GM18907 (cell line): Measurements from ENCODE around the gene DIP2C.
"Not testable (repeated sequence)": the region's sequence is repeated elsewhere in the genome, so short reads cannot be mapped to it uniquely, and the experiment has no call there.

ENCODE experiments used
- ATAC-seq: cut with Tn5 transposase; IDR thresholded peaks from one replicate; pipeline ENCODE4 v1.9.1; 2021; ENCODE audit warnings: mild to moderate bottlenecking, moderate library complexity; ENCODE audit not compliant: unreplicated experiment

DIP2C gene

GRCh38 chr10:324593-324992, 364.9 kb downstream of the DIP2C start:
- no peak for ATAC-seq

- ATAC-seq, result peak; percentile 95
Observed at GRCh38 chr10:323651-324293, 365.7 kb downstream of the DIP2C start.

GRCh38 chr10:323046-323445, 366.4 kb downstream of the DIP2C start:
- not testable (repeated sequence) for ATAC-seq

GRCh38 chr10:320771-321170, 368.7 kb downstream of the DIP2C start:
- ATAC-seq, result no peak

GRCh38 chr10:317926-318325, 371.5 kb downstream of the DIP2C start:
- no peak for ATAC-seq

GRCh38 chr10:317271-317769, 372.1 kb downstream of the DIP2C start:
- peak; percentile 99 for ATAC-seq

GRCh38 chr10:316390-316789, 373.1 kb downstream of the DIP2C start:
- ATAC-seq, result no peak

- ATAC-seq, result no peak
Observed at GRCh38 chr10:314871-315270, 374.6 kb downstream of the DIP2C start.

GRCh38 chr10:314381-314780, 375.1 kb downstream of the DIP2C start:
- no peak for ATAC-seq

GRCh38 chr10:311901-312665, 377.4 kb downstream of the DIP2C start:
- ATAC-seq, result no peak

GRCh38 chr10:310976-311639, 378.4 kb downstream of the DIP2C start:
- no peak for ATAC-seq

GRCh38 chr10:310371-310770, 379.1 kb downstream of the DIP2C start:
- ATAC-seq, result no peak

GRCh38 chr10:308572-309085, 380.8 kb downstream of the DIP2C start:
- ATAC-seq, result no peak

- no peak for ATAC-seq
Observed at GRCh38 chr10:308101-308500, 381.4 kb downstream of the DIP2C start.

GRCh38 chr10:307659-308058, 381.8 kb downstream of the DIP2C start:
- no peak for ATAC-seq

GRCh38 chr10:306675-307185, 382.7 kb downstream of the DIP2C start:
- no peak for ATAC-seq

GRCh38 chr10:306007-306674, 383.3 kb downstream of the DIP2C start:
- ATAC-seq, result no peak

GRCh38 chr10:305034-305433, 384.4 kb downstream of the DIP2C start:
- no peak for ATAC-seq

GRCh38 chr10:301536-301935, 387.9 kb downstream of the DIP2C start:
- ATAC-seq, result no peak

GRCh38 chr10:300580-300979, 388.9 kb downstream of the DIP2C start:
- ATAC-seq, result not testable (repeated sequence)

- no peak for ATAC-seq
Observed at GRCh38 chr10:299969-300368, 389.5 kb downstream of the DIP2C start.
